Measurements from ENCODE around the gene MAST3. TPM values are rescaled to one million over a fixed set of nuclear protein-coding genes. Genes with fewer than 3 reads are reported as not detected.
A peak's percentile ranks its signal among the peaks of the same experiment; 100 is the strongest.

The MAST3 gene
- total RNA-seq, 1 donor from 2014 or later, result 4.6 TPM

GRCh38 chr19:18119013-18119716 is 21.6 kb downstream of the MAST3 start:
- no peak for DNase-seq
- H3K4me3 ChIP-seq, result peak overlapping the region; percentile 87
- H3K4me1 ChIP-seq, result peaks cover 27% of the 10 kb centered on the region
- H3K36me3 ChIP-seq, result peaks cover 4% of the 10 kb centered on the region
- H3K9me3 ChIP-seq (replicated peaks), result no peaks in the 10 kb centered on the region
- no peaks in the 10 kb centered on the region for H3K27me3 ChIP-seq (ENCODE audit: low read depth)
- peak overlapping the region; percentile 77 for H3K27ac ChIP-seq (replicated peaks)
- intact Hi-C loops (cut with micrococcal nuclease), result loop anchor here (10.0 kb wide), 1 partner anchor 136 kb away; a partner anchor contains a TSS
- no peak for TF ChIP-seq CTCF (IDR thresholded peaks at IDR 0.05; ENCODE audit: borderline replicate concordance)

GRCh38 chr19:18119717-18120105 is 22.1 kb downstream of the MAST3 start:
- intact Hi-C loops (cut with micrococcal nuclease), result loop anchor here (10.0 kb wide), 1 partner anchor 135 kb away; a partner anchor contains a TSS
- peaks cover 27% of the 10 kb centered on the region for H3K4me1 ChIP-seq
- DNase-seq, result no peak
- H3K27me3 ChIP-seq (ENCODE audit: low read depth), result no peaks in the 10 kb centered on the region
- no peak overlapping the region for H3K4me3 ChIP-seq
- no peaks in the 10 kb centered on the region for H3K9me3 ChIP-seq (replicated peaks)
- no peak for TF ChIP-seq CTCF (IDR thresholded peaks at IDR 0.05; ENCODE audit: borderline replicate concordance)
- peaks cover 4% of the 10 kb centered on the region for H3K36me3 ChIP-seq
- no peak overlapping the region for H3K27ac ChIP-seq (replicated peaks)

GRCh38 chr19:18120127-18120526 is 22.5 kb downstream of the MAST3 start:
- no peak for DNase-seq
- peaks cover 4% of the 10 kb centered on the region for H3K36me3 ChIP-seq
- intact Hi-C loops (cut with micrococcal nuclease), result no loop called here
- peaks cover 27% of the 10 kb centered on the region for H3K4me1 ChIP-seq
- no peaks in the 10 kb centered on the region for H3K27me3 ChIP-seq (ENCODE audit: low read depth)
- H3K9me3 ChIP-seq (replicated peaks), result no peaks in the 10 kb centered on the region
- no peak overlapping the region for H3K4me3 ChIP-seq
- H3K27ac ChIP-seq (replicated peaks), result no peak overlapping the region
- no peak for TF ChIP-seq CTCF (IDR thresholded peaks at IDR 0.05; ENCODE audit: borderline replicate concordance)

GRCh38 chr19:18121166-18121565 is 23.6 kb downstream of the MAST3 start:
- Histone ChIP-seq H3K36me3 (peaks cover 4% of the 10 kb centered on the region), H3K27ac (replicated peaks) (no peak overlapping the region), H3K4me1 (peaks cover 27% of the 10 kb centered on the region), H3K9me3 (replicated peaks) (no peaks in the 10 kb centered on the region), H3K27me3 (ENCODE audit: low read depth) (no peaks in the 10 kb centered on the region), H3K4me3 (no peak overlapping the region)
- DNase-seq, result no peak
- TF ChIP-seq CTCF (IDR thresholded peaks at IDR 0.05; ENCODE audit: borderline replicate concordance), result no peak
- intact Hi-C loops (cut with micrococcal nuclease), result no loop called here

GRCh38 chr19:18122424-18122823 is 24.8 kb downstream of the MAST3 start:
- no peaks in the 10 kb centered on the region for H3K9me3 ChIP-seq (replicated peaks)
- peaks cover 4% of the 10 kb centered on the region for H3K36me3 ChIP-seq
- peak overlapping the region; percentile 60 for H3K27ac ChIP-seq (replicated peaks)
- TF ChIP-seq CTCF (IDR thresholded peaks at IDR 0.05; ENCODE audit: borderline replicate concordance), result no peak
- H3K4me3 ChIP-seq, result no peak overlapping the region
- intact Hi-C loops (cut with micrococcal nuclease), result no loop called here
- H3K4me1 ChIP-seq, result peaks cover 21% of the 10 kb centered on the region
- no peak for DNase-seq
- no peaks in the 10 kb centered on the region for H3K27me3 ChIP-seq (ENCODE audit: low read depth)

Data from left ventricle myocardium inferior (tissue), 1 donor.